ENCODE results near the gene DIP2B. TPM values are rescaled to one million over a fixed set of nuclear protein-coding genes. Genes with fewer than 3 reads are reported as not detected.

Gene DIP2B
- total RNA-seq, 1 donor from 2014 or later = 30.2 TPM

DNA sequence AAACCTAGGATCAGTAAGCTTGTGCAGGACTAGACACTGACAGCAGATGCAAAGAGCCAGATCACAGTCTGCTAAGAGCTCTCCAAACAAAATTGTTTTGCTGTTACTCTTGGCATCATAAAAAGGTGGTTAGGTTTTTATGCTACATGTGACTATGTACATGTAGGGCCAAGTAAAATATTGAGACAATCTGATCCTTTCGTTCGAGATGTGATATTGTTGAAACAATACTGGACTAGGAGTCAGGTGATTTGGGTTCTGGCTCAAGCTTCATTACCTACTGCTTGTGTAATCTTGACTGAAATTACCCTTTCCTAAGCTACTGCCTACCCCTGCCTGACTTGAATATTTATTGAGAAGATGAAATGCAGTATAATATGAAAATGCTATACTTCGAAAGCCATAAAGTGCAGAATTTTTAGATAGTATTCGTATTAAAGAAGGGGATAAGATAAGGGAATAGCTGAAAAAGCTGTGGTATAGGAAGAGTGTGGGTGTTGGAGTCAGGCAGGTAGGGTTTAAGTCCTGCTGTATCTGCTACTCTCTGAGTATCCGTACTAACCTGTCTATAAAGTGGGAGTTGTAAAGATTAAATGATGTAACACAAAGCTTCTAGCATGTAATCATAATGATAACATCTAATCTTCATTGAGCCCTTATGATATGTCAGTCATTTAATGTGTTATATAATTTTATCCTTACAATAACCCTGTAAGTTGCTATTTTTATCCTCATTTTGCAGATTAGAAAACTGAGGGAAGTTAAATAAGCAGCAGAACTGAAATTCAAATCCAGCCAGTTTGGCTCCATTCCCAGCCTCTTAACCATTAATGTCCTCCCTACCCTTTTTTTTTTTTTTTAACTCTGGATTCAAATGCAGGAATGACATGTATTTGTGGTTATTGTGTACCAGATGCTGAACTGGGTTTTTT, 220.5 kb downstream of the DIP2B start:
- Mint-ChIP-seq H3K9me3 (ENCODE audit: low read depth) (no peaks in the 10 kb centered on the region), H3K4me1 (ENCODE audit: low read depth) (no peaks in the 10 kb centered on the region), H3K36me3 (ENCODE audit: insufficient read depth) (peaks cover 36% of the 10 kb centered on the region), H3K27ac (no peak overlapping the region), H3K27me3 (no peaks in the 10 kb centered on the region), H3K4me3 (ENCODE audit: low read depth) (no peak overlapping the region)
- TF ChIP-seq, protein P1, sequence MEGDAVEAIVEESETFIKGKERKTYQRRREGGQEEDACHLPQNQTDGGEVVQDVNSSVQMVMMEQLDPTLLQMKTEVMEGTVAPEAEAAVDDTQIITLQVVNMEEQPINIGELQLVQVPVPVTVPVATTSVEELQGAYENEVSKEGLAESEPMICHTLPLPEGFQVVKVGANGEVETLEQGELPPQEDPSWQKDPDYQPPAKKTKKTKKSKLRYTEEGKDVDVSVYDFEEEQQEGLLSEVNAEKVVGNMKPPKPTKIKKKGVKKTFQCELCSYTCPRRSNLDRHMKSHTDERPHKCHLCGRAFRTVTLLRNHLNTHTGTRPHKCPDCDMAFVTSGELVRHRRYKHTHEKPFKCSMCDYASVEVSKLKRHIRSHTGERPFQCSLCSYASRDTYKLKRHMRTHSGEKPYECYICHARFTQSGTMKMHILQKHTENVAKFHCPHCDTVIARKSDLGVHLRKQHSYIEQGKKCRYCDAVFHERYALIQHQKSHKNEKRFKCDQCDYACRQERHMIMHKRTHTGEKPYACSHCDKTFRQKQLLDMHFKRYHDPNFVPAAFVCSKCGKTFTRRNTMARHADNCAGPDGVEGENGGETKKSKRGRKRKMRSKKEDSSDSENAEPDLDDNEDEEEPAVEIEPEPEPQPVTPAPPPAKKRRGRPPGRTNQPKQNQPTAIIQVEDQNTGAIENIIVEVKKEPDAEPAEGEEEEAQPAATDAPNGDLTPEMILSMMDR (IDR thresholded peaks at IDR 0.05; ENCODE audit: unreplicated experiment) = no peak
- DNase-seq (ENCODE audit: low spot score, unreplicated experiment) = no peak

GRCh38 chr12:50727466-50727865, 222.7 kb downstream of the DIP2B start:
- Mint-ChIP-seq H3K9me3 (ENCODE audit: low read depth) (no peaks in the 10 kb centered on the region), H3K4me3 (ENCODE audit: low read depth) (no peak overlapping the region), H3K27me3 (no peaks in the 10 kb centered on the region), H3K27ac (no peak overlapping the region), H3K36me3 (ENCODE audit: insufficient read depth) (peaks cover 42% of the 10 kb centered on the region), H3K4me1 (ENCODE audit: low read depth) (no peaks in the 10 kb centered on the region)
- no peak for DNase-seq (ENCODE audit: low spot score, unreplicated experiment)
- TF ChIP-seq, protein P1 (IDR thresholded peaks at IDR 0.05; ENCODE audit: unreplicated experiment) = no peak

DNA sequence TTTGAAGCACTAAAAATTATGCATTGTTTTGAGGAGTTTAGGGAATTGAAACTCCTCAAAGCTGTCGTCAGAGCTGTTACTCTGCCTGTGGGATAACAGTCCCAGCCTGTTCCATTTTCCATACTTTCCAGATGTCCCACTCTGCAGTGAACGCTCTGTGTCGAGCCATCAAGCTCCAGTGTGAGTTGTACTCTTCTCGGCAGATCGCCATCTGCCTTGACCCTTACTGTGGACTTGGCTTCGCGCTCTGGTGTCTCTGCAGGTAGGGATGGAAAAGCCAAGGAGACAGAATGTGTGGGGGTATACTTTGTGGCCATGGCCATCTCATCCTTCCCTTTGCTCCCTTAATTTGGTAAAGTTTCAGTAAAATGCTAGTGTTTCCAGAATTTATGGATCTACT, 223.6 kb downstream of the DIP2B start:
- TF ChIP-seq, protein P1 (IDR thresholded peaks at IDR 0.05; ENCODE audit: unreplicated experiment) = no peak
- Mint-ChIP-seq H3K9me3 (ENCODE audit: low read depth) (no peaks in the 10 kb centered on the region), H3K4me1 (ENCODE audit: low read depth) (no peaks in the 10 kb centered on the region), H3K27me3 (no peaks in the 10 kb centered on the region), H3K4me3 (ENCODE audit: low read depth) (no peak overlapping the region), H3K36me3 (ENCODE audit: insufficient read depth) (peaks cover 38% of the 10 kb centered on the region), H3K27ac (no peak overlapping the region)
- no peak for DNase-seq (ENCODE audit: low spot score, unreplicated experiment)

DNA sequence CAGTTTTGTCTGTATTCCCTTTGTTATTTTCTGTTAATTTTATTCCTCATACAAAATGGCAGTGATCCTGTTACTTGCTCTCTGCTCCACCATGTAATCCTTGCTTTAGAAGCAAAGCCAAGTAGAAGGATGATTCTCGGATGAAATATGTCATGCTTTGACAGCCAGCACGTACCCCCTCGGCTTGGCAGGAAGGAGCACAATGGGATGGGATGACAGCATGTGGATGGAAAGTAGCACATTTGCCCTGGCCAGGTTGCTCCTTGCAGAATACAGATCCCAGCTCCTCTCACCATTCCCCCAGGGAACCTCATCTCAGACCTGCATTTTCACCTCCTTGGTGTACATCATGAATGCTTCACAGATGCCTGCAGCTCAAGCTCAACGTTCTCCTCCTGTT, 224.1 kb downstream of the DIP2B start:
- no peaks in the 10 kb centered on the region for H3K4me1 Mint-ChIP-seq (ENCODE audit: low read depth)
- TF ChIP-seq, protein P1 (IDR thresholded peaks at IDR 0.05; ENCODE audit: unreplicated experiment) = no peak
- no peak overlapping the region for H3K4me3 Mint-ChIP-seq (ENCODE audit: low read depth)
- DNase-seq (ENCODE audit: low spot score, unreplicated experiment) = no peak
- H3K27me3 Mint-ChIP-seq = no peaks in the 10 kb centered on the region
- H3K27ac Mint-ChIP-seq = no peak overlapping the region
- H3K36me3 Mint-ChIP-seq (ENCODE audit: insufficient read depth) = peaks cover 35% of the 10 kb centered on the region
- H3K9me3 Mint-ChIP-seq (ENCODE audit: low read depth) = no peaks in the 10 kb centered on the region

DNA sequence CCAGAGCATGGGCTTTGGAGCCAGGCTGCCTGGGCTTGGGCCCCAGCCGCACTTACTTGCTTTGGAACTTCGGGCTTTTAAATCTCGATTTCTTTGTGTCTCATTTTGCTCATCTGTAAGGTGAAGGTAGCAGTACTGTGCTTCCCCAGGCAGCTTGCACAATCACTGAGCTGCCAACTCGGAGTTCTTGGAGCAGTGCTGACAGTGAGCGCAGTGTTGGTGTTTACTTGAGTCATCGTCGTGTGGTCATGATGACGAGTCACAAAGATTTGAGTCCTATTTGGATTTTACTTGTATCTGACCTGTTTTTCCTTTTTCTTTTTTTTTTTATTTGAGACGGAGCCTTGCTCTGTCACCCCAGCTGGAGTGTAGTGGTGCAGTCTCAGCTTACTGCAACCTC, 227.8 kb downstream of the DIP2B start:
- H3K27ac Mint-ChIP-seq = peak overlapping the region; percentile 16
- no peak for DNase-seq (ENCODE audit: low spot score, unreplicated experiment)
- TF ChIP-seq, protein P1 (IDR thresholded peaks at IDR 0.05; ENCODE audit: unreplicated experiment) = no peak
- H3K27me3 Mint-ChIP-seq = no peaks in the 10 kb centered on the region
- H3K4me3 Mint-ChIP-seq (ENCODE audit: low read depth) = no peak overlapping the region
- peaks cover 36% of the 10 kb centered on the region for H3K36me3 Mint-ChIP-seq (ENCODE audit: insufficient read depth)
- H3K9me3 Mint-ChIP-seq (ENCODE audit: low read depth) = no peaks in the 10 kb centered on the region
- no peaks in the 10 kb centered on the region for H3K4me1 Mint-ChIP-seq (ENCODE audit: low read depth)

Measured in progenitor cell of endocrine pancreas (in vitro differentiated cells).